Neural cell (in vitro differentiated cells): ENCODE results near the gene CYP3A4.

Experiments
- CTCF ChIP-seq: fragments of 450-650 bp; IDR thresholded peaks from 2 replicates; pipeline ENCODE4 v1.5.1; 2014; ENCODE audit warnings: antibody characterized with exemption, mild to moderate bottlenecking, moderate library complexity; ENCODE audit not compliant: poor library complexity, severe bottlenecking
- EP300 ChIP-seq: fragments of 450-650 bp; conservative IDR thresholded peaks from 2 replicates; pipeline ENCODE4 v1.6.1; 2014; ENCODE audit warnings: antibody characterized with exemption, mild to moderate bottlenecking, moderate library complexity; ENCODE audit not compliant: poor library complexity, severe bottlenecking
- POLR2AphosphoS5 ChIP-seq: IDR thresholded peaks from 2 replicates; pipeline ENCODE4 v1.6.1; 2012
- TAF1 ChIP-seq: IDR thresholded peaks from 2 replicates; pipeline ENCODE4 v1.6.1; 2012; ENCODE audit warnings: low read depth

- TF ChIP-seq CTCF (no peak), EP300 (no peak), TAF1 (no peak), POLR2AphosphoS5 (no peak)
Observed at GRCh38 chr7:99740573-99741440, 43.2 kb downstream of the CYP3A4 start.
